Activated naive CD4-positive, alpha-beta T cell treated with anti-CD3 and anti-CD28 coated beads, Interleukin-2, amount 50 U/mL, for 72 hours (primary cell): ENCODE results near the gene MBD3. TPM values are rescaled to one million over a fixed set of nuclear protein-coding genes. Genes with fewer than 3 reads are reported as not detected.
A peak's percentile ranks its signal among the peaks of the same experiment; 100 is the strongest.

ENCODE experiments used
- ATAC-seq, 2 donors: fragments of 150-1000 bp; cut with Tn5 transposase; 2 replicates each; pipeline ENCODE4 v1.10.0; 2021; ENCODE audit warnings: mild to moderate bottlenecking in 2 of 2, moderate library complexity in 2 of 2
- DNase-seq, 2 donors: peaks; one replicate each; pipeline ENCODE4 v3.0.0; 2021 to 2022; ENCODE audit warnings: low spot score in 2 of 2
- H3K27ac Mint-ChIP-seq, 2 donors: one replicate each; pipeline ENCODE4 v1.8.0; 2022; ENCODE audit warnings: mild to moderate bottlenecking in 2 of 2, mixed read lengths in 2 of 2
- H3K36me3 Mint-ChIP-seq, 2 donors: one replicate each; pipeline ENCODE4 v1.8.0; 2022; ENCODE audit warnings: mixed read lengths in 2 of 2
- H3K9me3 Mint-ChIP-seq, 2 donors: one replicate each; pipeline ENCODE4 v1.8.0; 2022; ENCODE audit warnings: mixed read lengths in 2 of 2
- total RNA-seq, 2 donors: library from RNA; stranded (reverse); gene quantifications; one replicate each; pipeline ENCODE4 v1.2.3, GENCODE V29; 2022

The MBD3 gene
- total RNA-seq, 2 donors from 2014 or later = 50.8 to 103 TPM

DNA sequence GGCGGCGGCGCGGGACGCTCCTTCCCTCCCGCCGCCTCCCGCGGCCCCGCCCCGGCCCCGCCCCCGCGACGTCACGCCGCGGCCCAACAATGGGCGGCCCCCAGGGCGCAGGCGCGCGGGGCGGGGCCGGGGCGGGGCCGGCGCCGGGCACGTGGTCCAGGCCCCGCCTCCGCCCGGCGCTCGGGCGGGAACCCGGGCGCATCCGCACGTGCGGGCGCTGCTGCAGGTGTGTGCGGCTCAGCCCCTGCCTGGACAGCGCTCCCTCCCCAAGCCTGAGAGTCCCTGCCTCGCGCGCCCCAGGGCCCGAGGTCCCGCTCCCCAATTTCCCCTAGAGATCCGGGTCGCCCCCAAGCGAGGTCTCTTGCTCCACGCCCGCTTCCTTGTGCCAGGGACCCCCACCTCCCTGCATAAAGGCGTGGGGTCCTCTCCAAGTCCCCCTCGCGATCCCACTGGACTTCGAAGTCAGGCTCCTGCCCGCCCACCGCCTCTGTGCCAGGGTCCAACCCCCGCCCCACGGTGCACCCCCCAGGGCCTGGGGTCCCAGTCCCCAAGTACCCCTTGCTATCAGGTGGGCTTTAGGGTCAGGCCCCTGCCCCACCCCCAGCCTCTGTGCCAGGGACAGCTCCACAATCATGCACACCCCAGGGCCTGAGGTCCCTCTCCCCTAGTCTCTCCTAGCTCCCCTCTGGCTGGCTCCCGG lies 24.2 kb downstream of the MBD3 start, which contains the start of gene MEX3D:
Gene MEX3D, minus strand, starts transcription at position 6 of the 700 bp plus-strand sequence. CDS start 267 bp downstream, outside the sequence.
- Mint-ChIP-seq H3K36me3 (no peaks in the 10 kb centered on the region), H3K27ac (no peak within 1 kb of the TSS), H3K9me3 (no peaks in the 10 kb centered on the region)
- ATAC-seq = peak; percentile 88 to 91
- peak; percentile 74 to 83 for DNase-seq

- H3K27ac Mint-ChIP-seq = no peak overlapping the region
- H3K9me3 Mint-ChIP-seq = no peaks in the 10 kb centered on the region
- H3K36me3 Mint-ChIP-seq = no peaks in the 10 kb centered on the region
- ATAC-seq = peak; percentile 40 to 44
- DNase-seq = no peak
Observed at GRCh38 chr19:1567848-1568227, 24.8 kb downstream of the MBD3 start.

- ATAC-seq (no peak), DNase-seq (peak in 1 of 2 donors; percentile 24)
- Mint-ChIP-seq H3K36me3 (no peaks in the 10 kb centered on the region), H3K27ac (no peak overlapping the region), H3K9me3 (no peaks in the 10 kb centered on the region)
Observed at GRCh38 chr19:1567116-1567847, 25.4 kb downstream of the MBD3 start.

DNA sequence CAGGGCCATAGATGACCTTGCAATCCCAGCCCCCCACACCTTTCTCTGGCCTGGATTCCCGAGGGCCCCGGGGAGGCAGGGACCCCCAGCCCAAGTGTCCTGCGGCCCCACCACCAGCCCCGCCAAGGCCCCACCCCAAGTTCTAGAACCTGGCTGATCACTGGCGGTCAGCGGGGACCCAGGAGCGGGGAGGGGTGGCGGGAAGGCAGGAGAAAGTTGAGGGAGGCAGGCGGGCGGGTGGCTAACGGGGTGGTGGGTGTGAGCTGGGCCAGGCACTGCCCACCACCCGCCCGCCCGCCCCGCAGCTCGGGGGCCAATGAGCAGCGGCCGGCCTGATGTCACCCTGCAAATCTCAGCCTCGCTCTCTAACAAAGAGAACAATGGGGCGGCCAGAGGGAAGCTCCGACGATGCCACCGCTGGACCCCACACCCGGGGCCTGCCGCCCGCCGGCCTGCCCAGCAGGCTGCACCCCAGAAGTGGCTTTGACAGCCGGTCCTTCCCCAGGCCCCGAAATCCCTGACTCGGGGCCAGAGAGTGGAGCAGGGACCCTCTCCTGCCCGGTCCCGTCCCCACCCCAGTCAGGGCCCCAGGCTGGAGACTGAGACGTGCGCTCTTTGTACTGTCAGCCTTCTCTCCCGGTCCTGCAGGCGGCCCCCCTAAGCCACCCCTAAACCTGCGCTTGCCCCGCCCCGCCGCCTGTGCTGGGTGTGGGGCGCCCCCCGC lies 26.1 kb downstream of the MBD3 start:
- no peaks in the 10 kb centered on the region for H3K9me3 Mint-ChIP-seq
- ATAC-seq (no peak), DNase-seq (no peak)
- H3K36me3 Mint-ChIP-seq = no peaks in the 10 kb centered on the region
- no peak overlapping the region for H3K27ac Mint-ChIP-seq

DNA sequence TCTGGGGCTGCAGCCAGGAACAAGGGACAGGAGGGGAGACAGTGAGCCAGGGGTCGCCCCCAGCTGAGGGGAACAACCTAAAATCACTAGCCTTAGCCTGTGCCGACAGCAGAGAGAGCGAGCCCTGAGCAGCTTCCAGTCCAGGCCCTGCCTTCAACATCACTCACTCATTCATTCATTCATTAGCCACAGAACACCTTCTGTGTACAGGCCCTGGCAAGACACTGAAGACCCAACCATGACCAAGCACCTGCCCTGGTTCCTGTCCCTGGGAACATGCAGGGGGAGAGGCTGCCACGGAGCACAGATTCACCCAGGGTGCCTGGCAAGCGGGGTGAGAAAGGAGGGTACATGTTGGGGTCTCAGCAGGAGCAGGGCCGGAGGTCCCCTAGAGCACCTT lies 29.4 kb downstream of the MBD3 start:
- no peak overlapping the region for H3K27ac Mint-ChIP-seq
- ATAC-seq = no peak
- no peaks in the 10 kb centered on the region for H3K9me3 Mint-ChIP-seq

DNA sequence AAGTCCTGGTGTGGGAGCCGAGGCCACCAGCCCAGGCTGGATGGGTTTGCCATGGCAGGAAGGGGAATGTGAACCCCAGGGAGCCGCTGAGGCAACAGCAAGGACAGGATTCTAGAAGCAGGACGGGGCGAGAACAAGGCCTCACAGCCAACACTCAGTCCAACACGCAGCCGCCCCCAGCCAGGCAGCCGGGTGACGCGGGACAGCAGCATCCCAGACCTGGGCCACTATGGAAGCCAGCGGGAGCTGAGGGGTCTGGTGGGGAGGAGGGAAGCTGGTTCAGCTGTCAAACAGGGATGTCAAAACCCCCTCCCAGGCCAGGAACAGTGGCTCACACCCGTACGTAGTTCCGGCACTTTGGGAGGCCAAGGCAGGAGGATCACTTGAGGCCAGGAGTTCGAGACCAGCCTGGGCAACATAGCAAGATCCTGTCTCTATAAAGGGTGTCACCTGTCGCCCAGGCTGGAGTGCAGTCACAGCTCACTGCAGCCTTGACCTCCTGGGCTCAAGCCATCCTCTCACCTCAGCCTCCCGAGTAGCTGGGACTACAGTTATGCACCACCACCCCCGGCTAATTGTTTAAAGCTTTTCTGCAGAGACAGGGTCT lies 31.3 kb downstream of the MBD3 start:
- Mint-ChIP-seq H3K36me3 (no peaks in the 10 kb centered on the region), H3K9me3 (no peaks in the 10 kb centered on the region), H3K27ac (no peak overlapping the region)
- no peak for DNase-seq
- ATAC-seq = no peak

More for the DNA sequence above, 29.4 kb downstream of the MBD3 start:
- no peaks in the 10 kb centered on the region for H3K36me3 Mint-ChIP-seq
- no peak for DNase-seq

GRCh38 chr19:1560286-1560882 lies 32.3 kb downstream of the MBD3 start:
- no peak for ATAC-seq
- Mint-ChIP-seq H3K27ac (peak overlapping the region in 1 of 2 donors; percentile 44), H3K36me3 (no peaks in the 10 kb centered on the region), H3K9me3 (no peaks in the 10 kb centered on the region)
- no peak for DNase-seq

- no peak overlapping the region for H3K27ac Mint-ChIP-seq
- no peak for DNase-seq
- no peak for ATAC-seq
- no peaks in the 10 kb centered on the region for H3K9me3 Mint-ChIP-seq
- no peaks in the 10 kb centered on the region for H3K36me3 Mint-ChIP-seq
Observed at GRCh38 chr19:1558552-1558951, 34.1 kb downstream of the MBD3 start.

DNA sequence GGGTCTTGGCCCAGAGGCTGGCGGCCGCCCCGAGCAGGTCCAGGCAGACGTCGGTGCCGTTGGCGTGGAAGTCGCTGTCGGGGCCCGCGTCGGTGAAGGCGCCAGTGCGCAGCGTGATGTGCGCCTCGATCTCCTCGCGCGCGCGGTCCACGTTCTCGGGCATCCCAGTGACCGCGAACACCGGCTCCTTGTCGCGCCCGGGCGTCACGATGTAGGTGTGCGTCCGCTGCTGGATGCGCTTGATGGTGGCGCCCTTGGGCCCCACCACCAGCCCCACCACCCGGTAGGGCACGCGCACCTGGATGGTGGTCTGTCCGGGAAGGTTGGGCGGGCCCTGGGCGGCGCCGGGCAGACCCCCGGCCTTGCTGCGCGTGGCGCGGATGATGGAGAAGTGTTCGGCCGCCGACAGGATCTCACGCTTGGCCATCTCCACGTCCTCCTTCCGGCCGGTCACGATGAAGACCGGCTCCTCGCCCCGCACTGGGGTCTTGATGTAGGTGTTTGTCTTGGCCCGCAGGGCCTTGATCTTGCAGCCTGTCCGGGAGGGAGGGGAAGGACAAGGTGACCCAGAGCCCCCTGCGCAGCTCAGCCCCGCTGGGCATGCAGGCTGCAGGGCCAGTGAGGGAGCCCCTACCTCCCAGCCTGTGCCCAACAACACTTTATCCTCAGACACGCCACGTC lies 36.1 kb downstream of the MBD3 start:
- DNase-seq (no peak), ATAC-seq (no peak)
- no peaks in the 10 kb centered on the region for H3K36me3 Mint-ChIP-seq
- no peak overlapping the region for H3K27ac Mint-ChIP-seq
- no peaks in the 10 kb centered on the region for H3K9me3 Mint-ChIP-seq

- DNase-seq = no peak
- H3K9me3 Mint-ChIP-seq = no peaks in the 10 kb centered on the region
- ATAC-seq = no peak
- no peak overlapping the region for H3K27ac Mint-ChIP-seq
- H3K36me3 Mint-ChIP-seq = no peaks in the 10 kb centered on the region
Observed at GRCh38 chr19:1555487-1556389, 36.9 kb downstream of the MBD3 start.

GRCh38 chr19:1554968-1555367 lies 37.7 kb downstream of the MBD3 start:
- Mint-ChIP-seq H3K9me3 (no peaks in the 10 kb centered on the region), H3K27ac (no peak overlapping the region), H3K36me3 (no peaks in the 10 kb centered on the region)
- no peak for ATAC-seq
- no peak for DNase-seq

GRCh38 chr19:1553415-1553814 lies 39.2 kb downstream of the MBD3 start:
- Mint-ChIP-seq H3K9me3 (no peaks in the 10 kb centered on the region), H3K36me3 (no peaks in the 10 kb centered on the region), H3K27ac (no peak overlapping the region)
- DNase-seq = no peak
- no peak for ATAC-seq

DNA sequence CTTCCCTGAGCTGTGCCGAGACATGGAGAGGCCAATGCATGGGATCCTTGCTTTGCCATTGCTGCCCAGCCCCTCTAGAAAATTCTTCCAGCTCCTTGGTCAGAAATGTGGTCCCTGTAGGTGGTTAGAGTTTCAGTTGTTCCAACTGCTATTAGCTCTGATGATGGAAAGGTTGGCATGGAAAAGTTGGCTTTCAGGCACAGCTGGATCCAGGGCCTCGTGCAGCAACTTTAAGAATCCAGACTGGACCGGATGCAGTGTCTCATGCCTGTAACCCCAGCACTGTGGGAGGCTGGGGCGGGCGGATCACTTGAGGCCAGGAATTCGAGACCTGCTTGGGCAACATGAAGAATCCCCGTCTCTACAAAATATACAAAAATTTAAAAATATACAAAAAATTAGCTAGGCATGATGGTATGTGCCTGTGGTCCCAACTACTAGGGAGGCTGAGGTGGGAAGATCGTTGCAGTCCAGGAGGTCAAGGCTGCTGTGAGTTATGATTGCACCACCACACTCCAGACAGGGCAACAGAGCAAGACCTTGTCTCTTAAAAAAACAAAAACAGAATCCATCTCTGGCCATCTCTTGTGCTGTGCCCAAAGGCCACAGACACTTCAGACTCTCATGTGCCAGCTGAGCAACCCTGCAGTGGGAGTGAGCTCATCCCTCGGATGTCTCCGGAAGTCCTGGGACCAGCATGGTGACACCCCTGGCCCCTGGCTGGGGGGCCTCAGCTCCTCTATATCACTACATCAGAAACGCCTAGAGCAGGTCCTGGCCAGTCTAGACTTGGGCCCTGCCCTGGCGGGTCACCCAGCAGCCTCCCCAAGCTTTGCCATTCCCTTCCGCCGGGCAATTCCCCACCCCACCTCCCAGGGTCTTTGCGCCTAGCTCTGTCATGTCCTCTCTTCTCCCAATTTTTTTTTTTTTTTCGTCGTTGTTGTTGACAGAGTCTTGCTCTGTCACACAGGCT lies 41.3 kb downstream of the MBD3 start:
- Mint-ChIP-seq H3K9me3 (no peaks in the 10 kb centered on the region), H3K36me3 (no peaks in the 10 kb centered on the region), H3K27ac (no peak overlapping the region)
- DNase-seq (no peak), ATAC-seq (no peak)

- DNase-seq (no peak), ATAC-seq (no peak)
- H3K27ac Mint-ChIP-seq = no peak overlapping the region
Observed at GRCh38 chr19:1549332-1549945, 43.2 kb downstream of the MBD3 start.

More at GRCh38 chr19:1549332-1549945, 43.2 kb downstream of the MBD3 start:
- Mint-ChIP-seq H3K36me3 (no peaks in the 10 kb centered on the region), H3K9me3 (no peaks in the 10 kb centered on the region)
